Measurements from ENCODE around the gene PAK2.

DNA sequence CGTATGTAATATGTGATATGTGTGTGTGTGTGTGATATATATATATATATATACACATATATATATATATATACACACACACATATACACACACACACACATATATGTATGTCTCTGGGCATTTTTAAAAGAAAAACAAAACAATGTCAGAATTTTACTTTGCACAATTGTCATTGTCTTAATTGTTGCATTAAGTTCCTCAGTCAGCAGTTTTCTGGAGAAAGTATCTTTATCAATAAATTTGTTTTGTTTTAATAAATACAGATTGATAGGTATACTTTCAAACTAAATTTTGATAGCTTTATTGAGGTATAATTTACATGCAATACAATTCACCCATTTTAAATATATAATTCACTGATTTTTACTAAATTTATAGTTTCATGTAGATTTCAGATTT, 65.1 kb downstream of the PAK2 start:
- TF ChIP-seq CREB1 (IDR thresholded peaks at IDR 0.05) (no peak), CREB1 (CRISPR knock-in tag; IDR thresholded peaks at IDR 0.05) (no peak), EP300 (IDR thresholded peaks at IDR 0.05; ENCODE audit: low read length) (no peak), TBL1XR1 (IDR thresholded peaks at IDR 0.05; ENCODE audit: low read length in 2 of 2) (no peak), STAG1 (CRISPR knock-in tag; IDR thresholded peaks at IDR 0.05; ENCODE audit: borderline replicate concordance) (no peak), MEIS2 (IDR thresholded peaks at IDR 0.05; ENCODE audit: partially characterized antibody) (no peak), ARID2 (IDR thresholded peaks at IDR 0.05) (no peak), POLR2A (conservative IDR thresholded peaks at IDR 0.05) (no peak), ZNF263 (CRISPR knock-in tag; IDR thresholded peaks at IDR 0.05; ENCODE audit: borderline replicate concordance) (no peak), TCF7 (IDR thresholded peaks at IDR 0.05; ENCODE audit: borderline replicate concordance) (no peak), BHLHE40 (IDR thresholded peaks at IDR 0.05; ENCODE audit: low read length) (no peak), NR2C2 (CRISPR knock-in tag; IDR thresholded peaks at IDR 0.05) (no peak), NR2C2 (tag; IDR thresholded peaks at IDR 0.05) (no peak), MBD2 (IDR thresholded peaks at IDR 0.05; ENCODE audit: borderline replicate concordance, low read depth) (no peak)
- TF ChIP-seq, protein P1, sequence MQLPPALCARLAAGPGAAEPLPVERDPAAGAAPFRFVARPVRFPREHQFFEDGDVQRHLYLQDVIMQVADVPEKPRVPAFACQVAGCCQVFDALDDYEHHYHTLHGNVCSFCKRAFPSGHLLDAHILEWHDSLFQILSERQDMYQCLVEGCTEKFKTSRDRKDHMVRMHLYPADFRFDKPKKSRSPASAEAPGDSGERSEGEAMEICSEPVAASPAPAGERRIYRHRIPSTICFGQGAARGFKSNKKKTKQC (CRISPR knock-in tag; IDR thresholded peaks at IDR 0.05) = no peak
- TF ChIP-seq, protein P2, sequence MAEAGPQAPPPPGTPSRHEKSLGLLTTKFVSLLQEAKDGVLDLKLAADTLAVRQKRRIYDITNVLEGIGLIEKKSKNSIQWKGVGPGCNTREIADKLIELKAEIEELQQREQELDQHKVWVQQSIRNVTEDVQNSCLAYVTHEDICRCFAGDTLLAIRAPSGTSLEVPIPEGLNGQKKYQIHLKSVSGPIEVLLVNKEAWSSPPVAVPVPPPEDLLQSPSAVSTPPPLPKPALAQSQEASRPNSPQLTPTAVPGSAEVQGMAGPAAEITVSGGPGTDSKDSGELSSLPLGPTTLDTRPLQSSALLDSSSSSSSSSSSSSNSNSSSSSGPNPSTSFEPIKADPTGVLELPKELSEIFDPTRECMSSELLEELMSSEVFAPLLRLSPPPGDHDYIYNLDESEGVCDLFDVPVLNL (CRISPR knock-in tag; IDR thresholded peaks at IDR 0.05; ENCODE audit: low read depth) = no peak
